Nephron progenitor cell (in vitro differentiated cells): ENCODE data around the gene SLC39A1.

ENCODE experiments used
- DNase-seq: peaks from one replicate; pipeline ENCODE4 v3.0.0; 2021
- H3K27ac Mint-ChIP-seq: 2 replicates; pipeline ENCODE4 v1.8.0; 2021; ENCODE audit warnings: mild to moderate bottlenecking, moderate library complexity, mixed read lengths
- H3K27me3 Mint-ChIP-seq: 2 replicates; pipeline ENCODE4 v1.8.0; 2021; ENCODE audit warnings: mild to moderate bottlenecking, low read depth, mixed read lengths; ENCODE audit not compliant: poor library complexity
- H3K36me3 Mint-ChIP-seq: 2 replicates; pipeline ENCODE4 v1.8.0; 2021; ENCODE audit warnings: low read depth, mixed read lengths
- H3K4me1 Mint-ChIP-seq: 2 replicates; pipeline ENCODE4 v1.8.0; 2021; ENCODE audit warnings: mixed read lengths
- H3K4me3 Mint-ChIP-seq: 2 replicates; pipeline ENCODE4 v1.8.0; 2021; ENCODE audit warnings: mild to moderate bottlenecking, moderate library complexity, mixed read lengths
- H3K9me3 Mint-ChIP-seq: 2 replicates; pipeline ENCODE4 v1.8.0; 2021; ENCODE audit warnings: mild to moderate bottlenecking, moderate library complexity, mixed read lengths
- TF ChIP-seq, protein P1 (sequence below): fragments of 200-600 bp; sonication (generic); IDR thresholded peaks from 2 replicates; pipeline ENCODE4 v1.5.0; 2021; ENCODE audit warnings: antibody characterized with exemption

Gene SLC39A1

GRCh38 chr1:153958111-153958960 is 5.0 kb downstream of the SLC39A1 start, which contains the start of gene CRTC2:
TSS of gene CRTC2 (minus strand) at chr1:153958612. CDS start at chr1:153958497, 115 bp downstream.
- Mint-ChIP-seq H3K4me1 (peaks cover 73% of the 10 kb centered on the region), H3K27ac (peak within 1 kb of the TSS; percentile 99), H3K9me3 (no peaks in the 10 kb centered on the region), H3K4me3 (peak within 1 kb of the TSS; percentile 93), H3K36me3 (peaks cover 23% of the 10 kb centered on the region), H3K27me3 (no peaks in the 10 kb centered on the region)
- TF ChIP-seq, protein P1, sequence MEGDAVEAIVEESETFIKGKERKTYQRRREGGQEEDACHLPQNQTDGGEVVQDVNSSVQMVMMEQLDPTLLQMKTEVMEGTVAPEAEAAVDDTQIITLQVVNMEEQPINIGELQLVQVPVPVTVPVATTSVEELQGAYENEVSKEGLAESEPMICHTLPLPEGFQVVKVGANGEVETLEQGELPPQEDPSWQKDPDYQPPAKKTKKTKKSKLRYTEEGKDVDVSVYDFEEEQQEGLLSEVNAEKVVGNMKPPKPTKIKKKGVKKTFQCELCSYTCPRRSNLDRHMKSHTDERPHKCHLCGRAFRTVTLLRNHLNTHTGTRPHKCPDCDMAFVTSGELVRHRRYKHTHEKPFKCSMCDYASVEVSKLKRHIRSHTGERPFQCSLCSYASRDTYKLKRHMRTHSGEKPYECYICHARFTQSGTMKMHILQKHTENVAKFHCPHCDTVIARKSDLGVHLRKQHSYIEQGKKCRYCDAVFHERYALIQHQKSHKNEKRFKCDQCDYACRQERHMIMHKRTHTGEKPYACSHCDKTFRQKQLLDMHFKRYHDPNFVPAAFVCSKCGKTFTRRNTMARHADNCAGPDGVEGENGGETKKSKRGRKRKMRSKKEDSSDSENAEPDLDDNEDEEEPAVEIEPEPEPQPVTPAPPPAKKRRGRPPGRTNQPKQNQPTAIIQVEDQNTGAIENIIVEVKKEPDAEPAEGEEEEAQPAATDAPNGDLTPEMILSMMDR: no peak
- peak; percentile 98 for DNase-seq

- H3K4me1 Mint-ChIP-seq: peaks cover 68% of the 10 kb centered on the region
- no peaks in the 10 kb centered on the region for H3K9me3 Mint-ChIP-seq
- H3K36me3 Mint-ChIP-seq: peaks cover 23% of the 10 kb centered on the region
- H3K27ac Mint-ChIP-seq: peak overlapping the region; percentile 99
- H3K4me3 Mint-ChIP-seq: peak overlapping the region; percentile 93
- DNase-seq: no peak
- no peaks in the 10 kb centered on the region for H3K27me3 Mint-ChIP-seq
- TF ChIP-seq, protein P1: no peak
Measured at GRCh38 chr1:153957744-153958110, 5.6 kb downstream of the SLC39A1 start.

DNA sequence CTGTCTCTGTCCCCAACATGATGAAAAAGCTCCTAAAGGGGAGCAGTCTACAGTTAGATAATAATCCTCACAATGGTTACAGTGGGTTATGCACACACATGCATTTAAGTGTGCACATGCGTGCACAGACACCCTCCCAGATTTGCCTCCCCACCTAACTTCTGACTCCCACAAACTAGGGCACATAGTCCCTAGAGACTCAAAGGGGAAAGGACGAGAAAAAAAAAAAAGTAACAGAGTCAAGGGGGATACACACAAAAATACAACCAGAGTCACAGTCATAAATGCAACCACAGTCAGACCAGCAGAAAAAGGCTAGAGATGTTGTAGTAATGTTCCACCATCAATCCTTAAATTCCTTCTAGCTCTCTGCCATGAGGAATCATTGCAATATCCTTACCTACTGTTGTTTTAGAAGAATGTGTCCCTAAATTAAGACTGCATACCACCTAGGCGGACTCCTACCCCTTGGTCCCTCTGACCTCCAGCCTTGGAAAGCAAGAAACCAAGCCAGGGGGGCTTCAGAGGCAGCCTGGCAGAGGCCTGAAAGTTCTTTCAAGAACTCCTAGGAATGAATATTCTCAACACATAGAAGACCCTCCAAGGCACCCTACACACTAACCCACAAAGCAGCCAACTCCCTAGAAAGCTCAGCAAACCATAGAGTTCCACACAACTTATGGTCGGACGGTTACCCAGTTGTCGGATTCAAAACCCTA is 6.2 kb downstream of the SLC39A1 start:
- no peak for DNase-seq
- Mint-ChIP-seq H3K4me3 (peak overlapping the region; percentile 93), H3K4me1 (peaks cover 63% of the 10 kb centered on the region), H3K9me3 (no peaks in the 10 kb centered on the region), H3K27me3 (no peaks in the 10 kb centered on the region), H3K27ac (peak overlapping the region; percentile 99), H3K36me3 (peaks cover 28% of the 10 kb centered on the region)
- TF ChIP-seq, protein P1: no peak

- H3K9me3 Mint-ChIP-seq: no peaks in the 10 kb centered on the region
- no peak overlapping the region for H3K27ac Mint-ChIP-seq
- H3K4me3 Mint-ChIP-seq: no peak overlapping the region
- no peak for DNase-seq
- H3K27me3 Mint-ChIP-seq: no peaks in the 10 kb centered on the region
- peaks cover 28% of the 10 kb centered on the region for H3K36me3 Mint-ChIP-seq
- TF ChIP-seq, protein P1: no peak
- H3K4me1 Mint-ChIP-seq: peaks cover 45% of the 10 kb centered on the region
Measured at GRCh38 chr1:153954826-153955225, 8.5 kb downstream of the SLC39A1 start.

DNA sequence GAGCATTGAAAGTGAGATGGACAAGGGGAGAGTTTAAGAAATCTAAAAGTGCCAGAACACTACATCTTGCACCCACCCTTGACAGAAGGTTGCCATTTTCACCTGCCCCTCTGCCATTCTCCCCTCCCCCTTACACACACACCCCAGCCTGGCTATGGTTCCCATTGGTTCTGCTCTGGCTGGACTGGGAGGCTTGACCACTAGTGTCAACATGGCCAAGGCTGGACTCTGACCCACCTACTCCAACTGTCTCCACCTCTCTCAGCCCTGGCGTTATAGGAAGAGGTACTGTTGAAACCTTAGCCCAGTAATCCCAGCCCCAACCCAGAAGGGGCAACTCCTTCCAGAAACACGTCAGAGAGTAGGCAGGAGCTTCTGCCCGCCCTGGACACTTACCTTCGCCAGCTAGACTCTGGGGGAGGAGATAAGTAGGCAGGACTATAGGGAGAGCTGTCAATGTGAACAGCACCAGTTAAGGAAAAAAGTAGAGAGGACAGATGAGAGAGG is 9.4 kb downstream of the SLC39A1 start:
- peaks cover 36% of the 10 kb centered on the region for H3K4me1 Mint-ChIP-seq
- H3K27ac Mint-ChIP-seq: peak overlapping the region; percentile 4
- no peak for DNase-seq
- TF ChIP-seq, protein P1: no peak
- H3K27me3 Mint-ChIP-seq: no peaks in the 10 kb centered on the region
- no peaks in the 10 kb centered on the region for H3K9me3 Mint-ChIP-seq
- no peak overlapping the region for H3K4me3 Mint-ChIP-seq
- peaks cover 31% of the 10 kb centered on the region for H3K36me3 Mint-ChIP-seq
